Tibial artery (tissue), 4 donors: ENCODE results near the gene SALL4.
A peak's percentile ranks its signal among the peaks of the same experiment; 100 is the strongest.
"Not testable (repeated sequence)": the region's sequence is repeated elsewhere in the genome, so short reads cannot be mapped to it uniquely, and the experiment has no call there.

Experiments
- DNase-seq, 2 donors: peaks; one replicate each; pipeline ENCODE4 v3.0.0-alpha.2; 2019
- H3K27ac ChIP-seq, 2 donors: fragments of 200-600 bp; sonication (generic) in 1 of 2; 1 replicate in 1 of 2; 2 replicates in 1 of 2; pipeline ENCODE4 v1.5.1; 2018 to 2019; ENCODE audit warnings: mild to moderate bottlenecking in 1 of 2
- H3K27me3 ChIP-seq, 2 donors: fragments of 200-600 bp; sonication (generic) in 1 of 2; one replicate each; pipeline versions ENCODE4 v1.5.1 to v1.6.0; 2016 to 2019
- H3K36me3 ChIP-seq, 3 donors: fragments of 200-600 bp; sonication (generic) in 2 of 3; one replicate each; pipeline ENCODE4 v1.5.1; 2016 to 2019; ENCODE audit warnings: mild to moderate bottlenecking in 2 of 3
- H3K4me1 ChIP-seq, 4 donors: fragments of 200-600 bp; sonication (generic) in 2 of 4; 1 replicate in 3 of 4; 2 replicates in 1 of 4; pipeline ENCODE4 v1.5.1; 2016 to 2019
- H3K4me3 ChIP-seq, 2 donors: fragments of 200-600 bp; sonication (generic) in 1 of 2; 1 replicate in 1 of 2; 2 replicates in 1 of 2; pipeline ENCODE4 v1.5.1; 2018 to 2019; ENCODE audit warnings: mild to moderate bottlenecking in 2 of 2
- H3K9me3 ChIP-seq, 3 donors: fragments of 200-600 bp; sonication (generic) in 1 of 3; one replicate each; pipeline ENCODE4 v1.5.1; 2016 to 2019
- intact Hi-C: fragments of 100-400 bp; cut with DNase I; formaldehyde crosslinking; loops from one replicate; pipeline ENCODE4 v1.15.0; 2023; ENCODE audit warnings: low total_unique reads
- TF ChIP-seq, protein P1 (sequence below), 2 experiments: fragments of 200-600 bp in 1 of 2; fragments of 450-650 bp in 1 of 2; IDR thresholded peaks; one replicate each; pipeline ENCODE4 v1.5.1; 2017 to 2019; ENCODE audit warnings: antibody characterized with exemption in 2 of 2, mild to moderate bottlenecking in 1 of 2, moderate library complexity in 1 of 2

Gene SALL4

DNA sequence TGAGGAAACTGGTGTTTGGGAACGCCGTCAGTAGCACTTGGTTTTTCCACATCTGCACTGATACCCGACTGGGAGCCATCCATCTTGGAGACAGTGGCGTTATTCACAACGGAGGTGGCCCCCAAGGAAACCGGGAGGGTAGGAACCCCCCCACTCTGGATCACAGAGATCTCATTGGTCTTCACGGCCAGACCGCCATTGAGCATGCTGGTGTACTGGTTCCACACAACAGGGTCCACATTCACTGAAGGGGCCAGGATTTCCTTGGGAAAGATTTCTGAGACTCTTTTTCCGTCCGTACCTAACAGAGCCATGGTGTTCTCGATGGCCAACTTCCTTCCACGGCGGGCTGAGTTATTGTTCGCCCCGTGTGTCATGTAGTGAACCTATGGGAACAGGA, 18.0 kb downstream of the SALL4 start:
- Histone ChIP-seq H3K36me3 (no peaks in the 10 kb centered on the region), H3K4me3 (no peak overlapping the region), H3K27me3 (no peaks in the 10 kb centered on the region), H3K9me3 (peaks cover 0 to 4% (median 0%) of the 10 kb centered on the region in 3 donors), H3K4me1 (no peaks in the 10 kb centered on the region), H3K27ac (no peak overlapping the region)
- TF ChIP-seq, protein P1, sequence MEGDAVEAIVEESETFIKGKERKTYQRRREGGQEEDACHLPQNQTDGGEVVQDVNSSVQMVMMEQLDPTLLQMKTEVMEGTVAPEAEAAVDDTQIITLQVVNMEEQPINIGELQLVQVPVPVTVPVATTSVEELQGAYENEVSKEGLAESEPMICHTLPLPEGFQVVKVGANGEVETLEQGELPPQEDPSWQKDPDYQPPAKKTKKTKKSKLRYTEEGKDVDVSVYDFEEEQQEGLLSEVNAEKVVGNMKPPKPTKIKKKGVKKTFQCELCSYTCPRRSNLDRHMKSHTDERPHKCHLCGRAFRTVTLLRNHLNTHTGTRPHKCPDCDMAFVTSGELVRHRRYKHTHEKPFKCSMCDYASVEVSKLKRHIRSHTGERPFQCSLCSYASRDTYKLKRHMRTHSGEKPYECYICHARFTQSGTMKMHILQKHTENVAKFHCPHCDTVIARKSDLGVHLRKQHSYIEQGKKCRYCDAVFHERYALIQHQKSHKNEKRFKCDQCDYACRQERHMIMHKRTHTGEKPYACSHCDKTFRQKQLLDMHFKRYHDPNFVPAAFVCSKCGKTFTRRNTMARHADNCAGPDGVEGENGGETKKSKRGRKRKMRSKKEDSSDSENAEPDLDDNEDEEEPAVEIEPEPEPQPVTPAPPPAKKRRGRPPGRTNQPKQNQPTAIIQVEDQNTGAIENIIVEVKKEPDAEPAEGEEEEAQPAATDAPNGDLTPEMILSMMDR (IDR thresholded peaks at IDR 0.05): no peak
- intact Hi-C loops: no loop called here
- DNase-seq: no peak

DNA sequence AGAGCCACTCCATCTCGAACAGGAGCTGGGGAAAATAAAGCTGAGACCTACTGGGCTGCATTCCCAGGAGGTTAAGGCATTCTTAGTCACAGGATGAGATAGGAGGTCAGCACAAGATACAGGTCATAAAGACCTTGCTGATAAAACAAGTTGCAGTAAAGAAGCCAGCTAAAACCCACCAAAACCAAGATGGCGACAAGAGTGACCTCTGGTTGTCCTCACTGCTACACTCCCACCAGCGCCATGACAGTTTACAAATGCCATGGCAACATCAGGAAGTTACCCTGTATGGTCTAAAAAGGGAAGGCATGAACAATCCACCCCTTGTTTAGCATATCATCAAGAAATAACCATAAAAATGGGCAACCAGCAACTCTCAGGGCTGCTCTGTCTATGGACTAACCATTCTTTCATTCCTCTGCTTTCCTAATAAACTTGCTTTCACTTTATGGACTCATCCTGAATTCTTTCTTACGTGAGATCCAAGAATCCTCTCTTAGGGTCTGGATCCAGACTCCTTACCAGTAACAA, 24.0 kb downstream of the SALL4 start:
- H3K36me3 ChIP-seq, H3K27me3 ChIP-seq, H3K4me3 ChIP-seq, H3K27ac ChIP-seq, intact Hi-C loops, H3K4me1 ChIP-seq: not testable (repeated sequence)
- peaks cover 0 to 11% (median 2%) of the 10 kb centered on the region in 3 donors for H3K9me3 ChIP-seq
- peak in 1 of 2 donors; percentile 3 for DNase-seq

DNA sequence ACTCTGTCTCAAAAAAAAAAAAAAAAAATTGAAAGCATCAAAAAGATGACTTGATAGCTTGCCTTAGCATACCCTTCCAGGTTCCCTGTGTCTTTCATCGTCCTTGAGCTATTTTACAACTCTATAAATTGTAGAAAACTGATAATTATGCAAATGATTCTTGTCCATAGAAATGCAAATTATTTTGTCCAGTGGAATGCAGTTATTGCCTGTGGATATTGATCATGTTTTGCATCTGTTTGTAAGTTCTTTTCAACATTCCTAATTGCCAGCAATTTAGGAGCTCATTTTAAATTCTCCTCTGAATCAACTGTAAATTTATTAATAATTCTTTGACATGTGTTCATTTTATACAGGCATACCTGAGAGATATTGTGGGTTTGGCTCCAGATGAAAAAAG, 27.1 kb downstream of the SALL4 start:
- TF ChIP-seq, protein P1 (IDR thresholded peaks at IDR 0.05): no peak
- Histone ChIP-seq H3K27ac (no peak overlapping the region), H3K4me3 (no peak overlapping the region), H3K27me3 (no peaks in the 10 kb centered on the region), H3K9me3 (peaks cover 0 to 11% (median 2%) of the 10 kb centered on the region in 3 donors), H3K36me3 (no peaks in the 10 kb centered on the region), H3K4me1 (no peaks in the 10 kb centered on the region)
- intact Hi-C loops: no loop called here
- no peak for DNase-seq

DNA sequence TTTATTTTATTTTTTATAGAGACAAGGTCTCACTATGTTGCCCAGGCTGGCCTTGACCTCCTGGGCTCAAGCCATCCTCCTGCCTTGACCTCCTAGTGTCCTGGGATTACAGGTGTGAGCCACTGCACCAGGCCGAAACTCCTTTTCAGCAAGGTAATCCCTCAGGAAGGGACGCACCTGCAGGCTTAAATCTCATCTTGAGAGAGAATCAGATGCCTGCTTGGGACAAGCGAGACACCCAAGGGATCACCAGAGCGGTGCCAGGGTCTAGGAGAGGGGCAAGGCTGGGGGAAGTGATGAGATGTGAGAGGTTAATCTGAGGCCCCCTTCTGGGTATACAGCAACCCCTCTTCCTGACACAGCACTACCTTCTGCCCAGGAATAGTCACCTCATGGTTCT, 30.1 kb downstream of the SALL4 start:
- Histone ChIP-seq H3K9me3 (no peaks in the 10 kb centered on the region), H3K27ac (no peak overlapping the region), H3K4me1 (peaks cover 0 to 4% (median 2%) of the 10 kb centered on the region in 4 donors), H3K27me3 (no peaks in the 10 kb centered on the region), H3K36me3 (no peaks in the 10 kb centered on the region), H3K4me3 (no peak overlapping the region)
- DNase-seq: no peak
- TF ChIP-seq, protein P1 (IDR thresholded peaks at IDR 0.05): no peak
- intact Hi-C loops: no loop called here

DNA sequence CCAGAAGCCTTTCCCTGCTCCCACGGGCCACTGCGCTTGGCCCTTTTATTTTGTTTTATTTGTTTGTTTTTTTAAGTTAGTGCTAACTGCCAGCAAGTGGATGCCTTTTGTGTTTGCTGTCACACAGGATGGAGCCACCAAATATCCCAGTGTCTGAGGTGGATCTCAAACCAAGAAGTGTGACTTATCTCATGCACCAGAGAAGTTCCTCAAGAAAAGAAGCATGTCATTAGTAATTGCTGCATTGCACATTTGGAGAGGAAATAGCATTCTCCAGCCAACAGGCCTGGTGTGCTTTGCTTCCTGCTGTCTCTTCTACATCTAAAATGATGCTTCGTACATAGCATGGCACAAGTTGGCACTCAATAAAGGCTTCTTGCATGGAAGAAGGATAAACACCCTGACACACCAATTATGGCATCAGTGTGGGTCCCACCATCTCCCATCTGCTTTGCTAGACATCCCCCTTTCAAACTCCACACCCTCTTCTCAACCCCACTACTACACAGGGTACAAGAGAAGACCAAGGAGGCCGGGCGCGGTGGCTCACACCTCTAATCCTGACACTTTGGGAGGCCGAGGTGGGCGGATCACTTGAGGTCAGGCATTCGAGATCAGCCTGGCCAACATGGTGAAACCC, 32.2 kb downstream of the SALL4 start:
- Histone ChIP-seq H3K27ac (no peak overlapping the region), H3K4me3 (no peak overlapping the region), H3K4me1 (peaks cover 0 to 8% (median 2%) of the 10 kb centered on the region in 4 donors), H3K9me3 (no peaks in the 10 kb centered on the region), H3K27me3 (no peaks in the 10 kb centered on the region), H3K36me3 (no peaks in the 10 kb centered on the region)
- TF ChIP-seq, protein P1 (IDR thresholded peaks at IDR 0.05): no peak
- intact Hi-C loops: no loop called here
- no peak for DNase-seq

DNA sequence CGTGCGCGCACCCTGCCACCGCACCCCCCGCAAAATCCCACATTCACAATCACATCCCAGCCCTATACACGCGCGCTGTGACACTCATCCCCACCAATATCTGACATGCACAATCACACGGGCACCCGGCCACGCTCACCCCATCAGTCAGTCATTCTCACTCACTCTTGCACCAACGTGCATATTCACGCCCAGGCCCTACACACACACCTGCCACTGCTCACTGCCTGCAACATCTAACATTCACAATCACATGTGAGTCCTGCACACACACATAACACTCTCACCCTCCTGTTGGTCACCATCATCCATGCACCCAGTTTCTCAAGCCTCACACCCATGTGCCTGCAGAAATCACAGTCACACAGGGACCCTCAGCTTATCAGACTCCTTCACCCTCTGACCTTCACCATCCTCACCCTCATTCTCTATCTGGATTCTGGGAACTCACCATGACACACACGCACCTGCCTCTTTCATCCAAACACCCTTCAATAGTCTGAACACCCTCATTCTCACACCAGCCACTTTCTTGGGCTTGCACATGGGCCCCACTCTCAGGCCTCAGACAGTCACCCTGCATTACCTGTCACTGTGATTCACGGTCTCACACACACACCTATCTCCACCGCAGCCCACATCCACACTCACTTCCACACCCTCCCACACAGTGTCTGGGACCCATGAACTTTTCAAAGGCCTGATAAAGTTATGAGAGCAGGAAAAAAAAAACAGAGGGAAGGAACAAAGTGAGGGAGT, 33.4 kb downstream of the SALL4 start:
- Histone ChIP-seq H3K27ac (no peak overlapping the region), H3K4me3 (peak overlapping the region; percentile 47 to 78), H3K36me3 (no peaks in the 10 kb centered on the region), H3K27me3 (no peaks in the 10 kb centered on the region), H3K9me3 (no peaks in the 10 kb centered on the region), H3K4me1 (peaks cover 0 to 8% (median 2%) of the 10 kb centered on the region in 4 donors)
- intact Hi-C loops: no loop called here
- TF ChIP-seq, protein P1 (IDR thresholded peaks at IDR 0.05): no peak
- DNase-seq: no peak
